Dedifferentiated amniotic fluid mesenchymal stem cell (primary cell): ENCODE results near the gene GOLGA7B.

Source experiments
- DNase-seq: peaks from one replicate; pipeline ENCODE4 v3.0.0-alpha.2; 2016; ENCODE audit errors: extremely low spot score

GOLGA7B gene

DNA sequence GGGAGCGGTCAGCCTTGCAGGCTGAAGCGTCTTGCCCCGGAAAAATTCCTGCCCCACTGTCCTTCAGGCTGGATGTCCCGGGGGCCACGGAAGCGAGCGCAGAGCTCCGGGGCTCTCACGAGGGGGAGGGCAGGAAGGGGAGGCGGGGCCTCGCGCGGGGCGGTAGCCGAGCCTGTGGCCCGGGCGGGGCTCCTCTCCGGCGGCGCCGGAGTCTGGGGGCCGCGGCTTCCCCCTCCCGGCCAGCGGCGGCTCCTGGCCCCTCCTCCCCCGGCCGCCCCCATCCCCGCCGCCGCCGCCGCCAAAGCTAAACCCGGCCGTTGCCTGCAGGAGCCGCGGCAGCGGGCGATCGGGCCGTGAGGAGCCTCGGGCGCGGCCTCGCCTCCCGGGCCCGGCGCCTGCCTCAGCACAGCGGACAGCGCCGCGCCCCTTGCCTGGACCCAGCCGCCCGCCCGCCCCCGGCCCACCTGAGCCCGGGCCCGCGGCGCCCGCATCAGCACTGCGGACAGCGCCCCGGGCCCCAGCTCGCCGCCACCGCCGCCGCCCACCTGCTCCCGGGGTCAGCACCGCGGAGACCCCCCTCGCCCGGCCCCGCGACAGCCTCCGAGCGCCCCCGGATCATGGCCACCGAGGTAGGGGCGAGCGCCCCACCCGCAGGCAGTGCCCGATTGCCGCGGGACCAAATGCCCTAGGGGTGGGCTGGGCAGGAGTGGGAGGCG lies at the start of gene GOLGA7B:
TSS of gene GOLGA7B (plus strand) at position 157 of the 716 bp plus-strand sequence. CDS start at position 618, 461 bp downstream.
- no peak for DNase-seq

DNA sequence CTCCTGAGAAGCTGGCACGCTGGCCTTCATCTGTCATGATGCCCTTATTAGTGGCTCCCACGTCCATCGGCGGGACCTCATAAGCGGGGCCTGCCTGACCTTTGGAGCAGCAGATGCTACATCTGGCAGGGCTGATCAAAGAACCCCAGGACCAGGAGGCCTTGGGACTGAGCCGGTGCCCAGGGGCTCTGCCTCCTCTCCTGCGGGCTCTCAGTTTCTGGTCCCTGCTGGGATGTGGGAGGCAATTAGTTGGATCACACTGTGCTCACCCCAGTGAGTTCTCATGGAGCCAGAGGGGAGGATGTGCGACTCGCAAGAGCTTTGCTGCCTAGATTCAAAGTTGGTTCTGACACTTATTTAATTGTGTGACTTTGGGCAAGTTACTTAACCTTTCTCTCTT lies 49.2 kb upstream of the GOLGA7B start:
- no peak for DNase-seq

DNA sequence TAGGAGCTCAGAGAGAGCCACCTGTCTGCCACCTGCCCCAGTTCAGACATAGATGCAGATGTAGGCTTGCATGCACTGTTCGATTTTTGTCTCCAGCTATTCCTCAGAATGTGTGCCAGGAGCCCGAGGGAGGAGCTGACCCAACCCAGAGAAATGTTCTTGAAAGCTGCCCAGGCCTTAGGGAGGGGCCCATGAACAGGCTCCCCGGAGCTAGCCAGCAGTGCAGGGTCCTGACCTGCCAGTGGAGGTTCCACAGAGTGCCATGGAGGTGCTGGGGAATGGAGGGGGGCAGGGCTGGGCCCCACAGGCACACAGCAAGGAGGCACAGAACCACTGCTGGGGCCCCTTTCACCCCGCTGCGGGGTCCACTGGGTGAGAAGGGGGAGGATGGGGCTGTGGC lies 48.2 kb upstream of the GOLGA7B start:
- DNase-seq, result no peak

DNA sequence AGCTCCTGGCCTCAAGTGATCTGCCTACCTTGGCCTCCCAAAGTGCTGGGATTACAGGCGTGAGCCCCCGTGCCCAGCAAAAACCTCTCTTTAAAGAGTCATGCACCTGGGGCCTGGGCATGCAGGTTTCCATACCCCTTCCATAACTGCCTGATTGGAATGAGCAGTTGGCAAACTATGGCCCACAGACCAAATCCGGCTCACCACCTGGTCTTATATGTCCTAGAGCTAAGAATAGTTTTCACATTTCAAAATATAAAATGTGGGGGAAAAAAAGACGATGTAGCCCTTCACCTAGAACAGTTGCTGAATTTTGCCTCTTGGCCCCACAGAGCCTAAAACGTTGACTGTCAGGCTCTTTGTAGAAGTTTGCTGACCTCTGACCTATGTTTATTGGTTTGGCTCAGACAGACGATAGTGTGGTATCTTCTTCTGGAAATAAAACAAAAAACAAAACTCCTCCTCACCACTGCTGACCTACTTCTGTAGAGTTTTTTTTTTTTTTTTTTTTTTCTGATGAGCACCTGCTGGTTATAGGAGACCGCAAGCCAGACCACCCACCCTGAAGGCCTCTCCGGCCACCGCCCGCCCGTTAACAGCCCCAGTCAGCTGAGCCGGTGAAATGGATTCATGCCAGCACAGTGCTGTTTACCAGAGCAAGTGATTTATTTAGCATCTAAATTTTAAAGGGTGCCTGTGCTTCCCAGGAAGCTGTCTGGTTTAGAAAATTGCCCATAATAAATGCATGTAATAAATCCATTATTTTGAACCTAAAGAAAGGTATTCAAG lies 44.4 kb upstream of the GOLGA7B start:
- no peak for DNase-seq

DNA sequence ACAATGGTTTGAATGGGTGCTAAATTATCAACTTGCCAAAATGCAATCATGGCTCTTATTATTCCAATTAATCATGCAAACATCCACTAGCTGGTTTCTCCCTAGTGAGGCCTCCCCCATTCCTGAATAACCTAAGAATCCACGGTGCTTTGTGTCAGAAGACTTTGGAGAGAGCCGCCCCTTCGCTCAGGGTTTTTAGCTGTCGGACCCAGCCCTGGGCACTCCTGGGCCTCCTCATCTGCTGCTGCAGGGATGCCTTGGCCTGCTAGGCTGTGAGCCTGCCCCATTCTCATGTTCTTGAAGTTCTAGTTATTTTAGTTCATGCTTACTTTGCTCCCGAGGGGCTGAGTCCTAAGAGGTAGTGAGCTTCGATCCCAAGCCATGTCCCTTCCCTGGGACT lies 43.7 kb upstream of the GOLGA7B start:
- no peak for DNase-seq

DNA sequence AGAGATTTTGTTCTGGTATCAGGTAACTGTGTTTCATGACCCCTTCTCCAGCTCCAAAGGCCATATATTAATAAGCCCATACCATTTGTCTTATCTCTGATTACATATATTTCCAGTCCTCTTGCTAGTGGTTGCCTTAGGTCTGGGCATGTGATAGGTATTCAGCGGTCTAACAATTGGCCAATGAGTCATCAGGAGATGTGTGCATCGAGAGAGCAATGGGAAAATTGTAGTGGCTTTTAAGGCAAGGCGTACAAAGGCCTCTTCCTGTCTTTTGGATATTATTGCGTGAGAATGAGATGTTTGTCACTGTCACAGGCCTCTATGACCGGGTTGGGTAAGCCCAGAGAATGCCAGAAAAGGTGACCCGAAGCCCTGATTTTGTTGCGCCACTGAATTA lies 39.2 kb upstream of the GOLGA7B start:
- no peak for DNase-seq

DNA sequence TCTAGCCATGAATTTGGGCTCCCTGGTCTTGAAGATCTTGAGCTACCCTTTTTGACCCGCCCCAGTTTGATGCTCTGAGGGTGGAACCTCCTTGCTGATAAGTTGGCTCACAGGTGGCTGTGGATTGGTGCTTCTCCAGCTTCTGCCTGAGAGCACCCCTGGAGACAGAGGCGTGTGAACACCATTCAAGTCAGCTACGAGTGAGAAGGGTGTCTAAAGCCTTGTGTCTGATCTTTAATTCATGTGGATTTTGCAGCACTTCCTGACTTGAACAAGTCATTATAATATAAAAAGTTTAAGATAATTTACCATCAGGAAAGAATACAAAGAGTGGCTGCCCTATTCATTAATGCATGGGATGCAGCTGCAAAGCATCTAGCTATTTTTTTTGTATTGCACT lies 37.7 kb upstream of the GOLGA7B start:
- DNase-seq, result no peak

DNA sequence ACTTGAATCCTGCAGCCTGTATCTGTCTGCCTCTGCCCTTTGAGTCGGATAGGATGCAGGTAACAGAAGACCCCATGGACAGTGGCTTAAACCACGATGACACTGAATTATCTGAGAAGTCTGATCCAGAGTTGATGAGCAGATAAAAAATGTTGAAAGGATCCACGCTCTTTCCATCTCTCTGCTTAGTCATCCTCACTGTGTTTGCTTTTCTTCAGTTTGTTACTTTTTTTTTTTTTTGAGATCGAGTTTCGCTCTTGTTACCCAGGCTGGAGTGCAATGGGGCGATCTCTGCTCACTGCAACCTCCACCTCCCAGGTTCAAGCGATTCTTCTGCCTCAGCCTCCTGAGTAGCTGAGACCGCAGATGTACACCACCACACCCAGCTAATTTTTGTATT lies 36.9 kb upstream of the GOLGA7B start:
- no peak for DNase-seq

DNA sequence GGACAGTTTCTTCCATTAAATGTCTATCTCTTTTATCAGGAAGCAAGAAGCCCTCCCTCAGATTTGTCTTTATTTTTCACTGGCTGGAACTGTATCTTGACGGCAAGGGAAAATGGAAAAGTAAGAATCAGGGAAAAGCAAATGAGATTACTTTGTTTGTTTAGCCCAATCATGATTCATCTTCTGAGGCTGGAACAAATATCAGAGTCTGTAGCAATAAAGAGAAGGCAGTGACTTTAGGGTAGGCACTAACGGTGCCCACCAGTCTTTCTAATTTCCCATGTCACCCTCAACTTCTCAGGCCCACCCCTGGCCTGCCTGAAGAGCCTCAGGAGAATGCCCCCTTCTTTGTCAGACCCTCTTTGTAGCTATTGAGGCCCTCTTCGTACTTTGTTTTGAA lies 36.3 kb upstream of the GOLGA7B start:
- no peak for DNase-seq

DNA sequence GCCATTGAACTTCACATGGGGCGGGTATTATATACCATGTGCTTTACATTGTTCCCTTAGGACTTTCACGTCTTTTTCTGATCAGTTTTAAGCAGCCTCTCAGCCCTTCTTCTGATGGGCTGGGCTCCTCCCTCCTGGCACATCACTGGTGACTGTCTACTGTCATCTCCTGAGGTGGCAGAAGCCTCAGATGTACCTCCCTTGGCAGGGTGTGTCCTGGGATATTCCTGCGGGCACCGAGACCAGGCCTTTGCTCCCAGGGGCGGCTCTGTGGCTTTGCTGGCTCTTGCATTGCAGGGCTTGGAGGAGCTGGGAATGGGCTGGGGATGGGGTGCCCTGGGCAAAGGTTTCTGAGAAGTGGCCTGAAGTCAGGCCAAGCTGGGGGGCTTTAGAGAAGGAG lies 34.6 kb upstream of the GOLGA7B start:
- no peak for DNase-seq

DNA sequence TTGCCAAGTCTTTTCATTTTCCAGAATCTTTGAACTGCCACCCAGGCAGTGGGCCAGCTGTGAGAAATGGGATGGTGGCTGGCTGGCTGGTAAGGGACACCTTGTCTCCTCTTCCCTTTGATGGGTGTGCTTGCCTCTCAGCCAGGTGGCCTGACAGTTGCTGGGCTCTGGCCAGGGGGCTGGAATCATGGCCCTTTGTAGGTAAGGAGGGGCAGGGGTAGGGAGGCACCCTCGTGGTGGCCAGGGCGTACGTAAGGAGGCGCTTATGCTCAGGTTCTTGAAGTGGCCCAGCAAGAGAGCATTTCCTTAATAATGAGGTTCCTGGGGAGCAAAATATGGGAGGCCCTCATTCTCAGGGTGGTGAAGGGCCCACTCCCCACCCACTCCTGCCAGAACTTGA lies 33.0 kb upstream of the GOLGA7B start:
- no peak for DNase-seq

DNA sequence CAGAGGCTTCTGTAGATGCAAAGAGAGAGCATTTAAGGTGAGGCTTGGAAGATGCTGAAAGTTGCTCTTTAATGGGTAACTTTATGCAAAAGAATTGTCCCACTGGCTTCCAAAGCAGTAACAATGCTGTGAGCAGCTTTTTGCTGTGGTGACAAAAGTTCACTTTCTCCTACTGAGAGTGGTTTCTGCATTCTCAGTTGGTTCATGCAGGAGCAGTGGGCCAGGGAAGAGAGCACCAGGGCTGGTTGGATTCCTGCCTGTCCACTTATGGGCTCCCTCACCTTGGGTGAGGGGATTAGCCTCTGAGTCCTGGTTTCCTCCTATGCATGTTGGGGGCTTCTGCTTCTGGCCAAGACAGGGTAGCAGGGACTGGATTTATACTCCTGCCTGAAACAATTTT lies 31.1 kb upstream of the GOLGA7B start:
- no peak for DNase-seq

DNA sequence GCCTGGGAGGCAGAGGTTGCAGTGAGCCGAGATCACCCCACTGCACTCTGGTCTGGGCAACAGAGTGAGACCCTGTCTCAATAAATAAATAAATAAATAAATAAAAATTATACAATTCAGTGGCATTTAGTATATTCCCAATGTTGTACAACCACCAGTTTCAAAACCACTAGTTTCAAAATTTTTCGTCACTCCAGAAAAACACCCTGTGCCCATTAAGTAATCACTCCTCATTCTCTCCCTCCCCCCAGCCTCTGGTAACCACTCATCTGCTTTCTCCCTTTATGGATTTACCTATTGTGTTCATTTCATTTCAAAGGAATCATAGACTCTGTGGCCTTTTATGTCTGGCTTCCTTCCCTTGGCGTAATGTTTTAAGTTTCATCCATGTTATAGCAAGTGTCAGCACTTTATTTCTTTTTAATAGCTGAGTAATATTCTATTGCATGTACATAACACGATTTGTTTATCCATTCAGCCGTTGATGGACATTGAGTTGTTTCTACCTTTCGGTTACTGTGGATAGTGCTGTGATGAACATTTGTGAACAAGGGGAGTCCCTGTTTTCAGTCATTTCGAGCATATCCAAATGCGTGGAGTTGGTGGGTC lies 29.4 kb upstream of the GOLGA7B start:
- DNase-seq, result no peak

DNA sequence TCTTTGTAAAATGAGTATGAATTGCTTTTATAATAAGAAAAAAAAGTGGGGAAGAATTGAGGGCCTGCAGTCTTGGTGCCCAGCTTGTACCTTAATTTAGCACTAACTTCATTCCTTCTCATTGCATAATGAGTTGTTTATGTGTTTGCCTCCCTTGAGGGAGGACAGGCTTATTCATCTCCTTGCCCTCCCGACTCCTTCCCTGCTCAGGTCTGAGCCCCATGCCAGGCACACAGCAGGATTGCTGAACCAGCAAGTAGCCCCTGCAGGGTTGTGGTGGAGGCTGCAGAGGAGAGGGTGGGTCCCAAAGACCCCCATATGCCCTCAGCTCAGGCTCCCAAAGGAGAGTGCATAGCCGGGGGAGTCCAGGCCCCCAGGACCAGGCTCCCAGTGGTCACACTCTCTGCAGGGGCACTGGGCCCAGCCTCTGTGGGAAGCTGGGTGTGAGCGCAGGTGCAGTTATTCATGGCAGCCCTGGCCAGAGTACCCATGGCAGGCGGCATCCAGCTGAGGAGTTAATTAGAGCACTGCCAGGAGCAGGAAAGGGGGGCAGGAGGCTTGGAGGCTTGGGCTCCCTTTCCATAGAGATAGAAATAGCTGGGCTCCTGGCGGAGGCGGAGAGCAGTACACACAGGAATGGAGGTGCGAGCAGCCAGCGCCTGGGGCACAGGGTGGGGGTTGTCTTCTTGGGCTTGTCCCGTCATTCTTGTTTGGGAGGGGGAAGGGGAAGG lies 28.2 kb upstream of the GOLGA7B start:
- no peak for DNase-seq

DNA sequence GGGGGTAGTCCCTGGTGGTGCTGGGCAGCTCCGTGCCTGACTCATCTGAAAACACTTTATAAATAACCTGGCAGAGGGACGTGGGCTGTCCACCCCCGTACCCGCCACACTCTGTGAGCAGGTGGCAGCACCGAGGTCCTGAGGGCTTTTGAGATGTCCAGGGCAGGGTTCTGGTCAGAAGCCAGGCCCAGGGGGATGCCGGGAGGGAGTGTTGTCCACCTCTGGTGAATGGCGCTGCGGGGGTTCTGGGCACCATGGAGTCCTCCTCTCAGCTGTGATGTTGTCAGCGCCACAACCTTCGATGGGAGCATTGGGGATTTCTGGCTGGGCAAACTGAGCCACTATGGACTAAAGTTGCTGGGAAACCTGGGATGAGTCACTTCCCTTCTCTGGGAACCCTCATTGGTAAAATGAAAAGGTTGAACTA lies 27.4 kb upstream of the GOLGA7B start:
- DNase-seq, result no peak

DNA sequence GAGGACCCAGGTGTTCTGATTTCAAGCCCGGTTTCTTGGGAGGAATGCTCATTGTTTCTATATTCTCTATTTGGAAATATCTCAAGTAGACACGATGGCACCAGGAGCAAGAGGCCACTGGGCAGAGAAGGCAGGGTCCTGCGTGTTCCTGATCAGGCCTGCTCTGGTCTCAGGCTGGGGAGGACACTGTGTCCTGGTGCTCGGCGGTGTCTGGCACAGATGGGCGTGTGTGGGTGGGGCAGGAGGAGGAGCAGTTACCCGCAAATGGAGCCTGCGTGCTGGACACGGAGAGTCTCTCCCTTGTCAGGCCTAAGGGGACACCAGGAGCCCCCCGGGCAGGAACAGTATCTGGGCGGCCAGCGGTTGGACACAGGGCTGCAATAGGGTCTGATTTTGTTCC lies 25.9 kb upstream of the GOLGA7B start:
- DNase-seq, result no peak

DNA sequence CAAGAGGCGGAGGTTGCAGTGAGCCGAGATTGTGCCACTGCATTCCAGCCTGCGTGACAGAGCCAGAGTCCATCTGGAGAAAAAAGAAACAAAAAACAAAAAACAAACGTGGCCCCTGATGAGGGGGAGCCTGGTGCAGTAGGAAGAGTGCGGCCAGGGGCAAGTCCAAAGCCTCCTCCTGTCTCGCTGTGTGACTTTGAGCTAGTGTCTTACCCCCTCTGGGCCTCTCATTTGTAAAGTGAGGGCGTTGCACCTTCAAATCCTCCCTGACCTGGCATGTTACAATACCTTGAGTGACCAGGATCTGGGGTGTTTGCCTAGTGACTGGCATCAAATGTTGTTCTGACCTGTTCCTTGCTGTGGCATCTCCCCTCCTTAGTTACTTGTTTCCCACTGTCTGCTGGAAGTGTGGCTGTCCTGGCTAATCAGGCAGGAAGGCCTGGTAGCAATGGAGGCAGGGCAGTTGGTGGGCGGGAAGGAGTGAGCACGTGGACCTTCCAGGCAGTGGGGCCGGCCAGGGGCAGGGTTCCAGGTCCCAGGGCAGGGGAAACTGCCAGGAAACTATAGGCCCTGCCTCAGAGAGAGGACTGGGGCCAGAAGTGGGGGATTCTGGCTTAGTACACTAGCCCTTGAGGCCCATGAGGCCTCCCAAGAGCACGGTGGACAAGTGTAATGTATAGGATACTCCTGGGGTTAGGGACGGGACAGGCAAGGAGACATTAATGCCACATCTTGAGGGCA lies 24.5 kb upstream of the GOLGA7B start:
- no peak for DNase-seq

DNA sequence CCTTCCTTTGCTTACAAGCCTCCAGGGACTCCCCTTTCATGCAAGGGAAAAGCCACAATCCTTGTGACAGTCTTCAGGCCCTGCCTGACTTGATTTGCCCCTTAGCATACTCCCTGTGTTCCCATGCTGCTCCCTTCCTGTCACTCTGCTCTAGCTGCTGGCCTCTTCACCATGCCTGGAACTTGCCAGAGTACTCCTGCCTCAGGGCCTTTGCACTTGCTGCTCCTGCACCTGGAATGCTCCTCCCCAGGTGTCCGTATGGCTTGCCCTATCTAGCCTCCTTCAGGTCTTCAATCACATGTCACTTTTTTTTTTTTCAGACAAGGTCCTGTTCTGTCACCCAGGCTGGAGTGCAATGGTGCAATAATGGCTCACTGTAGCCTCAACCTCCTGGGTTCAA lies 22.8 kb upstream of the GOLGA7B start:
- DNase-seq, result no peak

DNA sequence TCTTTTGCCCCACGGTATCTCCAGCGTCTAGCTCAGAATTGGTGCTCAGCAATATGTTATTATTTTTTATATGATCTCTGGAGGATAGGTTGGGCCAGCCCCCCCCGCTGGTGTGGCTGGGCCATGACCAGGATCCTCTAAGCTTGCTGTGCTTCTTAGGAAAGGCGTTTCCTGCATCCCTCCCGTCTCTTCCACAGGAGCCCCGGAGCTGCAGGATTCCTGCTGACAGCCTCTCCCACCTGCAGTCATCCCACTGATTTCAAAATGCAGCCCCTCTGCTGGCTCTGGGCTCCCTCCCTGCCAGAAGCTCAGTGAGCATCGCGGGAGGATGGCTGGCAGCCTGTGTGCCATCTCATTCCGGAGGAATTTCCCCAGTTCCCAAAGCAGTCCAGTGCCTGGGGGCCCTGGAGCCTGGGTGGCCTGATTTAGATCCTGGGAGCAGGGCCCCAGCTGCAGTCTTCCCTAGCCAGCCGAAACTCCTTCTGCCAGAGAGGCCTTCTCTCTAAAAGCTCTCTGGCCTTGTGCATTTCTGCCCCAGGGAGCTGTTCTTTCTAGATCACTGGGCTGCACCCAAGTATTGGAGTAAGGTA lies 21.8 kb upstream of the GOLGA7B start:
- DNase-seq, result peak; percentile 30

DNA sequence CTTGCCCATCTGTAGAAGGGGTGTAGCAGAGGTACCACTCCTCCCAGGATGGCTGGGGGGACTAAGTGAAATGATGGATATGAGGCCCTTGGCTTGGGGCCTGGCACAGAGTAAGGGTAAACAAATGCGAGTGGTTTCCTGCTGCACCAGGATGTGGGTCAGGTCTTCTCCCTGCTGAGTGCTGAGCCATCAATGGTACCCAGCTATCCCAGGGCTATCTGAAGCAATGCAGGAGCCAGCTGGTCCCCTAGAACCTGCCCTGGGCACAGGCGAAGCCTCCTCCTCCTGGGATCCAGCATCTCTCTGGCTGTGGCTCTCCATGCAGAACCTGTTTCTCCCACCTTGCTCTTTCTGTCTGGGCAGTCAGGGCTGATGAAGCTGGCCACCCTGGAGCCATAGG lies 20.9 kb upstream of the GOLGA7B start:
- no peak for DNase-seq

DNA sequence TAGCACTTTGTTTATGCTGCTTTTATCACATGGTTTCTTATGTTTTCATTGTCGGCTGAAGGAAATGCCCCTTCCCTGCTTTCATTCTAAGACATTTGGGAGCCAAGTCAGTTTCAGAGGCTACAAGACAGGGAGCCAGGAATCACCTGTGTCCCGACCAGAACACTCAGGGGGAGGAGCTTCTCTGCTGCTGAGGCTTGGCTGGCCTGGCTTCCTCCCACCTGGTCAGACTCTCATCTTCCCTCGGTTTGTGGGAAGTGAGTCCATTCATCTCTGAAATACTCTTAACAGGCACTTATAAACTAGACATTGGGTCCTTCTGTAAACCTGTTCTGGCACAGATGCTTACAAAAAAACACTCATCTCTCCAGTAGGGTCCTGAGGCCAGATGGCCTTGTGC lies 19.6 kb upstream of the GOLGA7B start:
- DNase-seq, result no peak
